ENCODE measurements around the gene RXRA. TPM values are rescaled to one million over a fixed set of nuclear protein-coding genes. Genes with fewer than 3 reads are reported as not detected.

Gene RXRA
- polyA plus RNA-seq, 1 donor from 2014 or later = 2.7 TPM

DNA sequence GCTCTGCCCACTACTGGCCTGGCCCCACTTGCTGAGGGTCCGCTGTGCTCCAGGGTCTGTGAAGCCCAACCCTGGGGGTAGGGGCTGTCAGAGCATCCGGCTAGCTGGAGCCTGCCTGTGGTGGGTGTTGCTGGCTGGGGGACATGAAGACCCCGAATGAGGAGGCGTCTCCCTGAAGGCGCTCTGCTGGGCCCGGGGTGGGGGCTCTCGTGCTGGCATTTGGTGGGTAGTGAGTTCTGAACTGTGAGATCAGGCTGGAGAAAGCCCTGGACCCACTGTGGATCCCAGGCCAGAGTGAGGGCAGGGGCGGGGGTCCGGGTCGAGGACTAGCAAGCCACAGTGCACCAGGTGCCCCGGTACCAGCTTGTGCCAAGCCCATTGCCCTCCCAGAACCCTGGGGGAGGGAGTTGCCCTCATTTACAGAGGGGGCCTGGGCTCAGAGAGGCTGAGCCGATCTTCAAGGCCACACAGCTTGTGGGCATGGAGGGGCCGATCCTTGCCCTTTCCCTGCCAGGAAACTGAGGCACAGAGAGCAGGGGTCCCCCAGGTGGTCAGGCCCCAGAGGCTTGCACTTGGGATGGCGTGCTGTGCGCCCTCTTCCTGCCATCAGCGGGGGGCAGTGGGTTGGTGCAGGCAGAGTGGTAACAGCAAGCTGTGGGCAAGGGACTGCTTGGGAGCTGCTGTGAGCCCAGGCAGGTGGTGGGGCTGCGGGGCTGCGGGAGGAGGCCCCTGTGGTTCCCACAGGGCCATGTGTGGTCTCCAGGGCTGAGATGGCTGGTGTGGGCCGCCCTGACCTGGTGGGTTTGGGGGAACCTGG lies 15.9 kb downstream of the RXRA start:
- H3K4me3 ChIP-seq (ENCODE audit: low read length) = no peak overlapping the region
- H3K79me2 ChIP-seq (replicated peaks; ENCODE audit: insufficient read depth, low read length) = peaks cover 3% of the 10 kb centered on the region
- H3K9me2 ChIP-seq (ENCODE audit: insufficient read depth, low read length) = no peaks in the 10 kb centered on the region
- no peak overlapping the region for H2AFZ ChIP-seq (ENCODE audit: low read depth, low read length)
- H3F3A ChIP-seq (ENCODE audit: insufficient read depth, low read length, poor library complexity, severe bottlenecking) = no peaks in the 10 kb centered on the region
- H3K36me3 ChIP-seq (ENCODE audit: insufficient read depth, low read length) = no peaks in the 10 kb centered on the region
- no peaks in the 10 kb centered on the region for H4K20me1 ChIP-seq (ENCODE audit: insufficient read depth)
- H3K9ac ChIP-seq (ENCODE audit: low read length) = no peak overlapping the region
- no peaks in the 10 kb centered on the region for H3K27me3 ChIP-seq (ENCODE audit: insufficient read depth, low read depth, low read length)
- TF ChIP-seq, protein P1, sequence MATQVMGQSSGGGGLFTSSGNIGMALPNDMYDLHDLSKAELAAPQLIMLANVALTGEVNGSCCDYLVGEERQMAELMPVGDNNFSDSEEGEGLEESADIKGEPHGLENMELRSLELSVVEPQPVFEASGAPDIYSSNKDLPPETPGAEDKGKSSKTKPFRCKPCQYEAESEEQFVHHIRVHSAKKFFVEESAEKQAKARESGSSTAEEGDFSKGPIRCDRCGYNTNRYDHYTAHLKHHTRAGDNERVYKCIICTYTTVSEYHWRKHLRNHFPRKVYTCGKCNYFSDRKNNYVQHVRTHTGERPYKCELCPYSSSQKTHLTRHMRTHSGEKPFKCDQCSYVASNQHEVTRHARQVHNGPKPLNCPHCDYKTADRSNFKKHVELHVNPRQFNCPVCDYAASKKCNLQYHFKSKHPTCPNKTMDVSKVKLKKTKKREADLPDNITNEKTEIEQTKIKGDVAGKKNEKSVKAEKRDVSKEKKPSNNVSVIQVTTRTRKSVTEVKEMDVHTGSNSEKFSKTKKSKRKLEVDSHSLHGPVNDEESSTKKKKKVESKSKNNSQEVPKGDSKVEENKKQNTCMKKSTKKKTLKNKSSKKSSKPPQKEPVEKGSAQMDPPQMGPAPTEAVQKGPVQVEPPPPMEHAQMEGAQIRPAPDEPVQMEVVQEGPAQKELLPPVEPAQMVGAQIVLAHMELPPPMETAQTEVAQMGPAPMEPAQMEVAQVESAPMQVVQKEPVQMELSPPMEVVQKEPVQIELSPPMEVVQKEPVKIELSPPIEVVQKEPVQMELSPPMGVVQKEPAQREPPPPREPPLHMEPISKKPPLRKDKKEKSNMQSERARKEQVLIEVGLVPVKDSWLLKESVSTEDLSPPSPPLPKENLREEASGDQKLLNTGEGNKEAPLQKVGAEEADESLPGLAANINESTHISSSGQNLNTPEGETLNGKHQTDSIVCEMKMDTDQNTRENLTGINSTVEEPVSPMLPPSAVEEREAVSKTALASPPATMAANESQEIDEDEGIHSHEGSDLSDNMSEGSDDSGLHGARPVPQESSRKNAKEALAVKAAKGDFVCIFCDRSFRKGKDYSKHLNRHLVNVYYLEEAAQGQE (IDR thresholded peaks at IDR 0.05; ENCODE audit: borderline replicate concordance) = no peak
- no peak for TF ChIP-seq EP300 (conservative IDR thresholded peaks at IDR 0.05; ENCODE audit: poor library complexity, severe bottlenecking)
- TF ChIP-seq SMC3 (conservative IDR thresholded peaks at IDR 0.05; ENCODE audit: poor library complexity) = no peak
- TF ChIP-seq, protein P2, sequence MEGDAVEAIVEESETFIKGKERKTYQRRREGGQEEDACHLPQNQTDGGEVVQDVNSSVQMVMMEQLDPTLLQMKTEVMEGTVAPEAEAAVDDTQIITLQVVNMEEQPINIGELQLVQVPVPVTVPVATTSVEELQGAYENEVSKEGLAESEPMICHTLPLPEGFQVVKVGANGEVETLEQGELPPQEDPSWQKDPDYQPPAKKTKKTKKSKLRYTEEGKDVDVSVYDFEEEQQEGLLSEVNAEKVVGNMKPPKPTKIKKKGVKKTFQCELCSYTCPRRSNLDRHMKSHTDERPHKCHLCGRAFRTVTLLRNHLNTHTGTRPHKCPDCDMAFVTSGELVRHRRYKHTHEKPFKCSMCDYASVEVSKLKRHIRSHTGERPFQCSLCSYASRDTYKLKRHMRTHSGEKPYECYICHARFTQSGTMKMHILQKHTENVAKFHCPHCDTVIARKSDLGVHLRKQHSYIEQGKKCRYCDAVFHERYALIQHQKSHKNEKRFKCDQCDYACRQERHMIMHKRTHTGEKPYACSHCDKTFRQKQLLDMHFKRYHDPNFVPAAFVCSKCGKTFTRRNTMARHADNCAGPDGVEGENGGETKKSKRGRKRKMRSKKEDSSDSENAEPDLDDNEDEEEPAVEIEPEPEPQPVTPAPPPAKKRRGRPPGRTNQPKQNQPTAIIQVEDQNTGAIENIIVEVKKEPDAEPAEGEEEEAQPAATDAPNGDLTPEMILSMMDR (IDR thresholded peaks at IDR 0.05; ENCODE audit: poor library complexity, severe bottlenecking) = no peak
- no peak for TF ChIP-seq EZH2 (IDR thresholded peaks at IDR 0.05; ENCODE audit: borderline replicate concordance, insufficient read depth, low read length, poor library complexity, severe bottlenecking)
- no peak for TF ChIP-seq RAD21 (conservative IDR thresholded peaks at IDR 0.05)
- no peak for TF ChIP-seq MXI1 (conservative IDR thresholded peaks at IDR 0.05; ENCODE audit: poor library complexity, severe bottlenecking)
- H3K9me3 ChIP-seq (ENCODE audit: low read length) = no peaks in the 10 kb centered on the region
- H3K4me2 ChIP-seq (ENCODE audit: low read length) = no peak overlapping the region
- no peak overlapping the region for H3K27ac ChIP-seq (ENCODE audit: low read length)

DNA sequence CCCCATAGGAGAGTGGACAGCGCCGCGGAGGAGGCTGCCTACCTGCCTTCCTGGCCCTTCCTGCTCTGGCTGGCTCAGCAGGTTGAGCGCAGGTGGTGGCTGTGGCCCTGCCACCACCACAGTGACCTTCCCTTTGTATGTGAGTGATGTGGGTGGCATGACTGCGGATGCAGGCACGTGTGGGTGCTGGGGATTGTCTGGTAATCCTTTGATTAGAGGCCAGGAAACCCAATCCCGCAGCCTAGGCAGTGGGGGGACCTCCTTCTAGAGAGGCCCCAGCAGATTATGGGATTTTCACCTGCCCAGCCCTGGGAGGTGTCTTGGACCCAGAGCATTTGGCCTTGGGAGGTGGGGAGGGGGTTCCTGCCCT lies 16.5 kb downstream of the RXRA start:
- H3K79me2 ChIP-seq (replicated peaks; ENCODE audit: insufficient read depth, low read length) = peaks cover 3% of the 10 kb centered on the region
- no peak overlapping the region for H3K9ac ChIP-seq (ENCODE audit: low read length)
- no peak overlapping the region for H3K27ac ChIP-seq (ENCODE audit: low read length)
- no peaks in the 10 kb centered on the region for H3K27me3 ChIP-seq (ENCODE audit: insufficient read depth, low read depth, low read length)
- TF ChIP-seq EZH2 (IDR thresholded peaks at IDR 0.05; ENCODE audit: borderline replicate concordance, insufficient read depth, low read length, poor library complexity, severe bottlenecking) (no peak), TAF1 (IDR thresholded peaks at IDR 0.05; ENCODE audit: low read depth) (no peak), MXI1 (conservative IDR thresholded peaks at IDR 0.05; ENCODE audit: poor library complexity, severe bottlenecking) (no peak), POLR2AphosphoS5 (IDR thresholded peaks at IDR 0.05) (no peak), RAD21 (conservative IDR thresholded peaks at IDR 0.05) (no peak)
- TF ChIP-seq, protein P1 (IDR thresholded peaks at IDR 0.05; ENCODE audit: borderline replicate concordance) = no peak
- TF ChIP-seq, protein P2 (IDR thresholded peaks at IDR 0.05; ENCODE audit: poor library complexity, severe bottlenecking) = no peak
- no peaks in the 10 kb centered on the region for H3F3A ChIP-seq (ENCODE audit: insufficient read depth, low read length, poor library complexity, severe bottlenecking)
- no peaks in the 10 kb centered on the region for H4K20me1 ChIP-seq (ENCODE audit: insufficient read depth)
- no peak overlapping the region for H3K4me3 ChIP-seq (ENCODE audit: low read length)
- no peaks in the 10 kb centered on the region for H3K9me3 ChIP-seq (ENCODE audit: low read length)
- H3K4me2 ChIP-seq (ENCODE audit: low read length) = no peak overlapping the region
- H3K36me3 ChIP-seq (ENCODE audit: insufficient read depth, low read length) = no peaks in the 10 kb centered on the region
- H2AFZ ChIP-seq (ENCODE audit: low read depth, low read length) = no peak overlapping the region
- H3K9me2 ChIP-seq (ENCODE audit: insufficient read depth, low read length) = no peaks in the 10 kb centered on the region
